Measurements from ENCODE around the gene SNAI1. TPM values are rescaled to one million over a fixed set of nuclear protein-coding genes. Genes with fewer than 3 reads are reported as not detected.
"Not testable (repeated sequence)": the region's sequence is repeated elsewhere in the genome, so short reads cannot be mapped to it uniquely, and the experiment has no call there.

SNAI1 gene
- total RNA-seq, 1 donor from 2014 or later: 26.4 TPM

DNA sequence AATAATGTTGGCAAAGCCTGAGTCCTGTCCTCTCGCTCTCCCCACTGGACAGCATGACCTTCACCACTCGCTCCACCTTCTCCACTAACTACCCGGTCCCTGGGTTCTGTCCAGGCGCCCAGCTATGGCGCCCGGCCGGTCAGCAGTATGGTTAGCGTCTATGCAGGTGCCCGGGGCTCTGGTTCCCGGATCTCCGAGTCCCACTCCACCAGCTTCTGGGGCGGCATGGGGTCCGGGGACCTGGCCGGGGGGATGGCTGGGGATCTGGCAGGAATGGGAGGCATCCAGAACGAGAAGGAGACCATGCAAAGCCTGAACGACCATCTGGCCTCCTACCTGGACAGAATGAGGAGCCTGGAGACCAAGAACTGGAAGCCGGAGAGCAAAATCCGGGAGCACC is 26.1 kb upstream of the SNAI1 start:
- Mint-ChIP-seq H3K27me3 (ENCODE audit: unreplicated experiment) (peaks cover 2% of the 10 kb centered on the region), H3K27ac (ENCODE audit: unreplicated experiment) (no peak overlapping the region), H3K9me3 (ENCODE audit: unreplicated experiment) (no peaks in the 10 kb centered on the region), H3K4me3 (ENCODE audit: unreplicated experiment) (no peak overlapping the region), H3K36me3 (ENCODE audit: low read depth, unreplicated experiment) (peaks cover 40% of the 10 kb centered on the region), H3K4me1 (ENCODE audit: unreplicated experiment) (no peaks in the 10 kb centered on the region)
- DNase-seq (ENCODE audit: low spot score): no peak
- TF ChIP-seq, protein P1, sequence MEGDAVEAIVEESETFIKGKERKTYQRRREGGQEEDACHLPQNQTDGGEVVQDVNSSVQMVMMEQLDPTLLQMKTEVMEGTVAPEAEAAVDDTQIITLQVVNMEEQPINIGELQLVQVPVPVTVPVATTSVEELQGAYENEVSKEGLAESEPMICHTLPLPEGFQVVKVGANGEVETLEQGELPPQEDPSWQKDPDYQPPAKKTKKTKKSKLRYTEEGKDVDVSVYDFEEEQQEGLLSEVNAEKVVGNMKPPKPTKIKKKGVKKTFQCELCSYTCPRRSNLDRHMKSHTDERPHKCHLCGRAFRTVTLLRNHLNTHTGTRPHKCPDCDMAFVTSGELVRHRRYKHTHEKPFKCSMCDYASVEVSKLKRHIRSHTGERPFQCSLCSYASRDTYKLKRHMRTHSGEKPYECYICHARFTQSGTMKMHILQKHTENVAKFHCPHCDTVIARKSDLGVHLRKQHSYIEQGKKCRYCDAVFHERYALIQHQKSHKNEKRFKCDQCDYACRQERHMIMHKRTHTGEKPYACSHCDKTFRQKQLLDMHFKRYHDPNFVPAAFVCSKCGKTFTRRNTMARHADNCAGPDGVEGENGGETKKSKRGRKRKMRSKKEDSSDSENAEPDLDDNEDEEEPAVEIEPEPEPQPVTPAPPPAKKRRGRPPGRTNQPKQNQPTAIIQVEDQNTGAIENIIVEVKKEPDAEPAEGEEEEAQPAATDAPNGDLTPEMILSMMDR (IDR thresholded peaks at IDR 0.05; ENCODE audit: unreplicated experiment): no peak

DNA sequence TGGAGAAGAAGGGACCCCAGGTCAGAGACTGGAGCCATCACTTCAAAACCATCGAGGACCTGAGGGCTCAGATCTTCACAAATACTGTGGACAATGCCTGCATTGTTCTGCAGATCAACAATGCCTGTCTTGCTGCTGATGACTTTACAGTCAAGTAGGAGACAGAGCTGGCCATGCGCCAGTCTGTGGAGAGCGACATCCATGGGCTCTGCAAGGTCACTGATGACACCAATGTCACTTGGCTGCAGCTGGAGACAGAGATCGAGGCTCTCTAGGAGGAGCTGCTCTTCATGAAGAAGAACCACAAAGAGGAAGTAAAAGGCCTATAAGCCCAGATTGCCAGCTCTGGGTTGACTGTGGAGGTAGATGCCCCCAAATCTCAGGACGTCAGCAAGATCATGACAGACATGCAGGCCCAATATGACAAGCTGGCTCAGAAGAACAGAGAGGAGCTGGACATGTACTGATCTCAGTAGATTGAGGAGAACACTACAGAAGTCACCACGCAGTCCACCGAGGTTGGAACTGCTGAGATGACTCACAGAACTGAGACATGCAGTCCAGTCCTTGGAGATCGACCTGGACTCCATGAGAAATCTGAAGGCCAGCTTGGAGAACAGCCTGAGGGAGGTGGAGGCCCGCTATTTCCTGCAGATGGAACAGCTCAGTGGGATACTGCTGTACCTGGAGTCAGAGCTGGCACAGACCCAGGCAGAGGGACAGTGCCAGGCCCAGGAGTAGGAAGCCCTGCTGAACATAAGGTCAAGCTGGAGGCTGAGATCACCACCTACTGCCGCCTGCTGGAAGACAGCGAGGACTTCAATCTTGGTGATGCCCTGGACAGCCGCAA is 25.5 kb upstream of the SNAI1 start:
- not testable (repeated sequence) for H3K4me1 Mint-ChIP-seq (ENCODE audit: unreplicated experiment); DNase-seq (ENCODE audit: low spot score)
- H3K36me3 Mint-ChIP-seq (ENCODE audit: low read depth, unreplicated experiment): peaks cover 37% of the 10 kb centered on the region

DNA sequence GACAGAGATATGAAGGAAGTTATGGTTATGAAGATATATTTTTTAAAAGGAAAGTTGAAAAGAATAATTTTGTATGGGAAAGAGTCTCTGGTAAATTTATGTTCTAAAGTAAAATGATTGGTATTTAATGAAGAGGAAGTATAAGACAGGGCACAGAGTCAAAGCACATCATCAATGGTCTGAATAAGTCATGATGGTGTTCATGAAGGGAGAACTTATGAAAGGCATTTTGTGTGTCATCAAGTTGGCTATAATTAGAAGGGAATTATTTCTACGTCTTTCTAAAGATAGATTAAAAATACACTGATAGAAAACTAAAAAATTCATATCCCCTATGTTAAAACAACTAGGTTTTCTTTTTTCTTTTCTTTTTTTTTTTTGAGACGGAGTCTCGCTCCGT is 21.4 kb upstream of the SNAI1 start:
- Mint-ChIP-seq H3K27ac (ENCODE audit: unreplicated experiment) (no peak overlapping the region), H3K36me3 (ENCODE audit: low read depth, unreplicated experiment) (peaks cover 16% of the 10 kb centered on the region), H3K4me1 (ENCODE audit: unreplicated experiment) (no peaks in the 10 kb centered on the region), H3K4me3 (ENCODE audit: unreplicated experiment) (no peak overlapping the region), H3K9me3 (ENCODE audit: unreplicated experiment) (no peaks in the 10 kb centered on the region), H3K27me3 (ENCODE audit: unreplicated experiment) (no peaks in the 10 kb centered on the region)
- TF ChIP-seq, protein P1 (IDR thresholded peaks at IDR 0.05; ENCODE audit: unreplicated experiment): no peak
- no peak for DNase-seq (ENCODE audit: low spot score)

More for the DNA sequence above, 25.5 kb upstream of the SNAI1 start:
- not testable (repeated sequence) for H3K9me3 Mint-ChIP-seq (ENCODE audit: unreplicated experiment); H3K4me3 Mint-ChIP-seq (ENCODE audit: unreplicated experiment); H3K27me3 Mint-ChIP-seq (ENCODE audit: unreplicated experiment); H3K27ac Mint-ChIP-seq (ENCODE audit: unreplicated experiment)

DNA sequence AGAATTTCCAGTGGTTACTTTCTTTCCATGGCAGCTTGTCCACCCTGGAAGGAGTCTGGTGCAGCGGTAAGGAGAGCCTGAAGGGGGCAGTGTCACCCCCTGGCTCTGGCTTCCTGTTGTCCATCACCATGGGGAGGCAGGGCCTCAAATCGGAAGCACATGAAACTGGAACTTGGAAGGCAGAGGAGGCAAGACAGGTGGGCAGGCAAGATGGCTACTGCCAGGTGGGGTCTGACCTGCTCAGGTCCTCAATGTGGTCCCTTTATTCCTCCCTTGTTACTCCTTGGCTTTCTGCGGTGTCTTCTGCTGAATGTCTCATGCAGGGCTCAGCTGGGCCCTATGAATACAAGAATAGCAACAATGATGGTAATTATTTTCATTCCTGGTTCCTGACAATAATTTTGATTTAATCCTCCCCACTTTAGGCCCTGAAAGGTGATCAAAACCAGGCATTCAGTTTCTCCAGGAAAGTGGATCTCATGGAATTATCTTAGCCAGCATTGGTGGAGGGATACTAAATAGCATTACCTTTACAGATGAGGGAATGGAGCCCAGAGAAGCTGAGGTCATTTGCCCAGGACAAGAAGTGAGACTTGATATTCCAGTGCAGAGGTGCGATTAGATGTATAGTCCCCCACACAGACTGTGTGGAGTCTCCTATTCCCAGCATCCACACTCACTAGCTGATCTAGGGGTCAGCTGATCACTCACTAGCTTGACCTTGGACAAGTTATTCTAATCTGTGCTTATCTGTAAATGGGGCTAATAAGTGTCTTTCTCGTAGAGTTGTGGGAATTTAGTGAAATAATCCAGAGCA is 17.6 kb upstream of the SNAI1 start:
- Mint-ChIP-seq H3K9me3 (ENCODE audit: unreplicated experiment) (no peaks in the 10 kb centered on the region), H3K36me3 (ENCODE audit: low read depth, unreplicated experiment) (peaks cover 2% of the 10 kb centered on the region), H3K27me3 (ENCODE audit: unreplicated experiment) (peaks cover 2% of the 10 kb centered on the region), H3K27ac (ENCODE audit: unreplicated experiment) (peak overlapping the region; percentile 42), H3K4me1 (ENCODE audit: unreplicated experiment) (peaks cover 13% of the 10 kb centered on the region), H3K4me3 (ENCODE audit: unreplicated experiment) (no peak overlapping the region)
- TF ChIP-seq, protein P1 (IDR thresholded peaks at IDR 0.05; ENCODE audit: unreplicated experiment): peak; percentile 75
- DNase-seq (ENCODE audit: low spot score): peak; percentile 75

DNA sequence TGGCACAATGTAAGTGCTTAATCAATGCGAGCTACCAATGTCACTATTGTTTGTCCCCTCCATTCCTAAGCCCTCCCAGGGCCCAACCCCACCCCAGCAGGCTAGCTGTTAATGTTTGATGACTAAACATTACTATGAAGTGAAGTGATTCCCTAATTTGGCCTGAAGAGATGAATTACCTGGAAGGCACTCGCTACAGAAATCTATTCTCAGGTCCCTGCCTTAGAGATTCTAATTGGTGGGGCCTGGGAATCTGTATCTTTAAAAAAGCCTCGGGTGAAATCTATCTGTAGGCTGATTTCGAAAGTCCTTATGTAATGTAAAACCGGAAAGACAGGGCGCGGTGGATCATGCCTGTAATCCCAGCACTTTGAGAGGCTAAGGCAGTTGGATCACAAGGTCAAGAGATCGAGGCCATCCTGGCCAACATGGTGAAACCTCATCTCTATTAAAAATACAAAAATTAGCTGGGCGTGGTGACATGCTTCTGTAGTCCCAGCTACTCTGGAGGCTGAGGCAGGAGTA is 16.9 kb upstream of the SNAI1 start:
- TF ChIP-seq, protein P1 (IDR thresholded peaks at IDR 0.05; ENCODE audit: unreplicated experiment): no peak
- Mint-ChIP-seq H3K9me3 (ENCODE audit: unreplicated experiment) (no peaks in the 10 kb centered on the region), H3K36me3 (ENCODE audit: low read depth, unreplicated experiment) (no peaks in the 10 kb centered on the region), H3K4me3 (ENCODE audit: unreplicated experiment) (no peak overlapping the region), H3K4me1 (ENCODE audit: unreplicated experiment) (peaks cover 13% of the 10 kb centered on the region), H3K27me3 (ENCODE audit: unreplicated experiment) (peaks cover 2% of the 10 kb centered on the region), H3K27ac (ENCODE audit: unreplicated experiment) (no peak overlapping the region)
- DNase-seq (ENCODE audit: low spot score): no peak
